Muscle of arm (tissue), 12 donors: Measurements from ENCODE around the gene NRG3. TPM values are rescaled to one million over a fixed set of nuclear protein-coding genes. Genes with fewer than 3 reads are reported as not detected.

Experiments used
- DNase-seq: peaks from one replicate; pipeline ENCODE4 v3.0.0-alpha.2; 2013
- polyA plus RNA-seq, 12 donors: library from polyadenylated mRNA; unstranded; fragments of 120-200 nt; gene quantifications; one replicate each; pipeline ENCODE4 v1.2.1, GENCODE V29; 2013; ENCODE audit not compliant: insufficient read length in 12 of 12

The NRG3 gene
- polyA plus RNA-seq, 12 donors, result 0.07 to 2.1 (median 0.31) TPM; not detected in 3

GRCh38 chr10:82212753-82213152 is 337.8 kb downstream of the NRG3 start:
- no peak for DNase-seq

- no peak for DNase-seq
These were observed 338.8 kb downstream of the NRG3 start for GRCh38 chr10:82213784-82214183.

GRCh38 chr10:82221056-82221455 is 346.1 kb downstream of the NRG3 start:
- no peak for DNase-seq

- DNase-seq, result no peak
These were observed 346.7 kb downstream of the NRG3 start for GRCh38 chr10:82221601-82222149.

GRCh38 chr10:82228701-82229100 is 353.7 kb downstream of the NRG3 start:
- no peak for DNase-seq

GRCh38 chr10:82234173-82234572 is 359.2 kb downstream of the NRG3 start:
- DNase-seq, result no peak

GRCh38 chr10:82236084-82236731 is 361.2 kb downstream of the NRG3 start:
- DNase-seq, result no peak

- DNase-seq, result no peak
These were observed 363.3 kb downstream of the NRG3 start for GRCh38 chr10:82238291-82238690.

GRCh38 chr10:82240408-82240807 is 365.4 kb downstream of the NRG3 start:
- no peak for DNase-seq

GRCh38 chr10:82242778-82243177 is 367.8 kb downstream of the NRG3 start:
- DNase-seq, result no peak

- DNase-seq, result no peak
These were observed 370.2 kb downstream of the NRG3 start for GRCh38 chr10:82245157-82245556.

- no peak for DNase-seq
These were observed 371.0 kb downstream of the NRG3 start for GRCh38 chr10:82245906-82246560.

- no peak for DNase-seq
These were observed 374.1 kb downstream of the NRG3 start for GRCh38 chr10:82249141-82249540.

GRCh38 chr10:82251222-82251906 is 376.4 kb downstream of the NRG3 start:
- DNase-seq, result no peak

GRCh38 chr10:82252081-82252480 is 377.1 kb downstream of the NRG3 start:
- DNase-seq, result no peak

- no peak for DNase-seq
These were observed 379.2 kb downstream of the NRG3 start for GRCh38 chr10:82254237-82254636.

- DNase-seq, result no peak
These were observed 381.3 kb downstream of the NRG3 start for GRCh38 chr10:82256275-82256674.

GRCh38 chr10:82266438-82266837 is 391.4 kb downstream of the NRG3 start:
- no peak for DNase-seq

GRCh38 chr10:82267014-82267413 is 392.0 kb downstream of the NRG3 start:
- no peak for DNase-seq

GRCh38 chr10:82267465-82267864 is 392.5 kb downstream of the NRG3 start:
- no peak for DNase-seq

GRCh38 chr10:82267960-82268359 is 393.0 kb downstream of the NRG3 start:
- no peak for DNase-seq

GRCh38 chr10:82277591-82277990 is 402.6 kb downstream of the NRG3 start:
- DNase-seq, result no peak
